Ectodermal cell (in vitro differentiated cells): Measurements from ENCODE around the gene TMEM255B.
A peak's percentile ranks its signal among the peaks of the same experiment; 100 is the strongest.

Experiments used
- H3K27ac ChIP-seq: 2 replicates; pipeline ENCODE4 v1.7.0; 2013; ENCODE audit warnings: mild to moderate bottlenecking, low read depth, low read length; ENCODE audit not compliant: insufficient read depth, poor library complexity, severe bottlenecking
- H3K27me3 ChIP-seq: 2 replicates; pipeline ENCODE4 v1.7.0; 2013; ENCODE audit warnings: mild to moderate bottlenecking, low read length; ENCODE audit not compliant: insufficient read depth, control insufficient read depth, poor library complexity, severe bottlenecking
- H3K36me3 ChIP-seq: one replicate; pipeline ENCODE4 v1.7.0; 2013; ENCODE audit warnings: low read length; ENCODE audit not compliant: control insufficient read depth, insufficient read depth
- H3K4me1 ChIP-seq: one replicate; pipeline ENCODE4 v1.7.0; 2013; ENCODE audit warnings: low read length; ENCODE audit not compliant: control insufficient read depth, insufficient read depth
- H3K4me3 ChIP-seq: 2 replicates; pipeline ENCODE4 v1.7.0; 2013; ENCODE audit warnings: low read depth, low read length, control low read depth; ENCODE audit not compliant: insufficient read depth
- H3K9me3 ChIP-seq: 2 replicates; pipeline ENCODE4 v1.7.0; 2013; ENCODE audit warnings: mild to moderate bottlenecking, low read length, moderate library complexity; ENCODE audit not compliant: control insufficient read depth
- WGBS, 2 experiments: methylation state at CpG; one replicate each; pipeline ENCODE4 v1.1.7; 2013; ENCODE audit warnings: missing lambda C conversion rate in 2 of 2; 5-methylcytosine and 5-hydroxymethylcytosine counted together

TMEM255B gene

DNA sequence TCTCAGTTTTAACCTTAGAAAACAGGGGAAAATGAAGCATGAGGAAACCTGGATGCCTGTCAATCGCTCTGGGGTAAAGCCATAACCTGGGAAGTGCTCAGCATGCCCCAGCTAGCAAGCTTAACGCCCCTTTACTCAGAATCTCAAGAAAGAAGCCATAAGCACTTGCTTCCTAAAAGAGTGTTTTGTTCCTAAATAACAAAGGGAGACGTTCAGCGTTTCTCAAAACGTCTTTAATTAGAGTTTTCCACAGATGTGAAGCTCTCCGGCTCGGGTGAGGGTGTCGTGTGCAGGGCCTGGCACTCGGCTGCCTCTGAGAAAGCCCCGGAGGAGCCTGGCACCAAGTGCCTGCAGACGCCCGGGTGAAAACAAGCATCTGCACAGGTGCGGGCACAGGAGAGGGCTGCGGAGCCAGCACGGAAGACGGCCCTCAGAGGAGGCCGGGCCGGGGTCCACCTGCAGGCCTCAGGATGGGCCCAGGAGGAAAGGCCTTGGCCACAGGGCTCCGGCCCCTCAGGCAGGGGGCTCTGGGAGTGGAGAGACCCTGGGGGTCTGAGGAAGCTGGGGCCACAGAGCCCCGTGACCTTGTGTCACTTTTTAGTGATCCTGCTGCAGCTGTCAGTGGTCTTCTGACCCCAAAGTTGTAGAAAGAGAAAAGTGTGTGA is 98.6 kb downstream of the TMEM255B start:
- no peaks in the 10 kb centered on the region for H3K36me3 ChIP-seq
- H3K4me3 ChIP-seq, result no peak overlapping the region
- peaks cover 60% of the 10 kb centered on the region for H3K4me1 ChIP-seq
- no peaks in the 10 kb centered on the region for H3K9me3 ChIP-seq
- H3K27ac ChIP-seq, result no peak overlapping the region
- H3K27me3 ChIP-seq, result peaks cover 6% of the 10 kb centered on the region
- 75 to 76% methylated on average over 20 of the region's 20 CpGs for WGBS, 2 experiments

DNA sequence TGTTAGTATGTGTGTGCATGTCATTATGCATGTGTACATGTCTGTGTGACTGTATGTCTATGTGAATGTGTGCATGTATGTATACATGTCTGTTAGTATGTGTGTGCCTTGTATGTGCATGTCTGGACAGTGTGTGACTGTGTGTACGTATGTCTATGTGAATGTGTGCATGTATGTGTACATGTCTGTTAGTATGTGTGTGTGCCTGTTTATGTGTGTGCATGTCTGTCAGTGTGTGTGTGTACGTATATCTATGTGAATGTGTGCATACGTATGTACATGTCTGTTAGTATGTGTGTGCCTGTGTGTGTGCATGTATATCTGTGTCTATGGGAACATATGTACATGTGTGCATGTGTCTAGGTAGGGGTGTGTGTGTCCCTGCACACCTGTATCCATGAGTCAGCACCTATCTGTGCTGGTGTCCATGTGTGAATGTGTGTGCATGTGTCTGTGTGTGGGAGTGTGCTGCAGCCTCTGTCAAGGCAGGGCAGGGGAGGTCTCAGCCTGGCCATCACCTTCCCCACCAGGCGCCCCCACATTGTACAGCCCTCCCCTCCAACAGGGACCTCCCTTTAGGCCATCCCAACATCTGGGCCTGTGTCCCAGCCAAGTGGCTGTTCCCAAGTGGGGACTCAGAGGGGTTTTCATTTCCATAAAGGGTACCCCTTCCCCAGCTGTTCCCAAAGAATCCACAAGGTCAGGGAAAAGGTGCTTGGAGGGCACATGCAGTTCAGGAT is 100.5 kb downstream of the TMEM255B start:
- peak overlapping the region; percentile 2 for H3K27ac ChIP-seq
- 90 to 94% methylated on average over 4 of the region's 4 CpGs for WGBS, 2 experiments
- peaks cover 60% of the 10 kb centered on the region for H3K4me1 ChIP-seq
- H3K27me3 ChIP-seq, result peaks cover 22% of the 10 kb centered on the region
- H3K9me3 ChIP-seq, result no peaks in the 10 kb centered on the region
- H3K36me3 ChIP-seq, result no peaks in the 10 kb centered on the region
- H3K4me3 ChIP-seq, result no peak overlapping the region

DNA sequence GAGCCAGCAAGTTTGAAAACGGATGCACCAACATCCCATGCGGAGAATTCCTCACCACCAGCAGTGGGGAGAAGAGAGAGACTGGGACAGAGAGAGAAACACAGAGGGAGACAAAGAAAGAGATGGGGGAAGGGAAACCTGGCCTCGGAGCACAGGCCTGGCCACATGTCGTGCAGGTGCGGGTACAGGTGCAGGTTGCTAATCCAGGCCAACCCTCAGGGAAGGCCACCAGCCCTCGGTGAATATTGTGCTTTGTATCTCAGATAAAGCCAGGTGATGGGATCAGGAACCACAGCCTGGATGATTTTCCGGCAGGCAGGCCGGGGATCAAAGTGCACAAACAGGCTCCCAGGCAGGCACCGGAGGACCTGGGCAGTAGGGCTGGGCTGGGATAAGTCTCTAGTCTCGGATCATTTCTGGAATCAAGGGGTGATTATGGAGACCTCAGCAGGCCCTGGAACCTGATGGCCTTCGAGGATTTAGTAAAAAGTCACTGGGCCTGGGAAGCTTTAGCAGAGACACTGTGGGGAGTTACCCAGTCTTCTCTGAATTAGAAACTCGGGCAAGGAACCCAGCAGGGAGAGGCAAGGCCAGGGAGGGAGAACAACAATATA is 101.1 kb downstream of the TMEM255B start:
- H3K27me3 ChIP-seq, result peaks cover 29% of the 10 kb centered on the region
- 27 to 28% methylated on average over 12 of the region's 12 CpGs for WGBS, 2 experiments
- no peaks in the 10 kb centered on the region for H3K9me3 ChIP-seq
- H3K36me3 ChIP-seq, result no peaks in the 10 kb centered on the region
- peaks cover 56% of the 10 kb centered on the region for H3K4me1 ChIP-seq
- no peak overlapping the region for H3K4me3 ChIP-seq
- H3K27ac ChIP-seq, result peak overlapping the region; percentile 2

DNA sequence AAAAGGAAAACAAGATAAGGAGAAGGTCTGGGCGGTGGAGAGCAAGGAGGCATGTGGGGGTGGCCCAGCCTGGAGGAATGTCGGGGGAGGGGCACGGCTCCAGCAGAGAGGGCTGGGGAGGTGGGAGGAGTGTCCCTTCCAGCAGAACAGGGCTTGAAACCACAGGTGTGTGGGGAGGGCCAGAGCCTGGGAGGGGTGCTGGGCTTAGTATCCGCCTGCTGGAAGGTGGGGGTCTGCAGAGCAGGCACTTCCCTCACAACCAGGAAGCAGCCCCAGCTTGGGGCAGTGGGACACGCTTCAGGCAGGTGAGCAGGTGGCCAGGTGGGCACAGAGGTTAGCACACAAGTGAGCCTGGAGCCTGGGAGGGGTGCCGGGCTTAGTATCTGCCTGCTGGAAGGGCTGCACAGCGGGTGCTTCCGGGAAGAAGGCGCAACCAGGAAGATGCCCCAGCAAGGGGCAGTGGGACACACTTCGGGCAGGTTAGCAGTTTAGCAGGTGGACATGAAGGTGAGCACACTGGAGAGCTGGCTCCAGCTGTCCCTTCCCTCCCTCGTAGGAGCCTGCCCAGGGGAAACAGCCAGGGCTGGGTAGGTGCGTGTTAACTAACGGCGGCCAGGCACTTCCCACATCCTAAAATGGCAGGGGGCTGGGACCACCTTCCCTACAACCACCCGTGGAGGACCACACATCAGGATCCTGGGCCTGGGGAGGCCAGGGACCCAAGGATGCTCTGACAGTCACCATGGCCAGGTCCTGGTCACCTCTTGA is 101.8 kb downstream of the TMEM255B start:
- H3K27me3 ChIP-seq, result peaks cover 36% of the 10 kb centered on the region
- no peak overlapping the region for H3K4me3 ChIP-seq
- no peaks in the 10 kb centered on the region for H3K9me3 ChIP-seq
- H3K4me1 ChIP-seq, result peaks cover 51% of the 10 kb centered on the region
- no peaks in the 10 kb centered on the region for H3K36me3 ChIP-seq
- H3K27ac ChIP-seq, result no peak overlapping the region
- 36 to 39% methylated on average over 15 of the region's 15 CpGs for WGBS, 2 experiments

DNA sequence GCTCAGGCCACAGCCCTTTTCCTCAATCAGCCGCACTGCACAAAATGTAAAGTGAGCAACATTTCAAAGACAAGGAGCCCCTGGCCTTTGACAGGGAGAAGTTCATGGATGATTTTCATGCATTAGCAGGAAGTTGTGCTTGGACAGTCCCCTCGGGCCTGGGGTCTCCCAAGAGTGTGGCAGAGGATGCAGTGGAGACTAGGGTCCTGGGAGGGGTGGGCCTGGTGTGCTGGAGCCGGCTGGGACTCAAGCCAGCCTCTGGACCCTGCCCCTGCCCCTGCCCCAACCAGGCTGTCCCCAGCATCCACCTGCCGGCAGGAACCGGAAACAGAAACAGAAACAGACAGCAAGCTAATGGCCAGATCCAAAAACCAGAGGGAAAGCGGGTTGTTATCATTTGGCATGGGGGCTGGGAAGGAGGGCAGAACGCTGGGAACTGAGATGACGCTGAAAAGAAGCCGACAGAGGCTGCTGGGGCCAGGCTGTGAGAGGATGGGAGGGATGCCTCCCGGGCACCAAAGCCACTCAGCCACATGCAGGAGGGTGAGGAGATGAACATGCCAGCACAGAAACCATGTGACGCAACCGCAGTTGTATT is 102.5 kb downstream of the TMEM255B start:
- Histone ChIP-seq H3K4me3 (no peak overlapping the region), H3K4me1 (peaks cover 51% of the 10 kb centered on the region), H3K36me3 (no peaks in the 10 kb centered on the region), H3K9me3 (no peaks in the 10 kb centered on the region), H3K27ac (no peak overlapping the region), H3K27me3 (peaks cover 37% of the 10 kb centered on the region)
- 62 to 66% methylated on average over 10 to 12 of the region's 12 CpGs for WGBS, 2 experiments

DNA sequence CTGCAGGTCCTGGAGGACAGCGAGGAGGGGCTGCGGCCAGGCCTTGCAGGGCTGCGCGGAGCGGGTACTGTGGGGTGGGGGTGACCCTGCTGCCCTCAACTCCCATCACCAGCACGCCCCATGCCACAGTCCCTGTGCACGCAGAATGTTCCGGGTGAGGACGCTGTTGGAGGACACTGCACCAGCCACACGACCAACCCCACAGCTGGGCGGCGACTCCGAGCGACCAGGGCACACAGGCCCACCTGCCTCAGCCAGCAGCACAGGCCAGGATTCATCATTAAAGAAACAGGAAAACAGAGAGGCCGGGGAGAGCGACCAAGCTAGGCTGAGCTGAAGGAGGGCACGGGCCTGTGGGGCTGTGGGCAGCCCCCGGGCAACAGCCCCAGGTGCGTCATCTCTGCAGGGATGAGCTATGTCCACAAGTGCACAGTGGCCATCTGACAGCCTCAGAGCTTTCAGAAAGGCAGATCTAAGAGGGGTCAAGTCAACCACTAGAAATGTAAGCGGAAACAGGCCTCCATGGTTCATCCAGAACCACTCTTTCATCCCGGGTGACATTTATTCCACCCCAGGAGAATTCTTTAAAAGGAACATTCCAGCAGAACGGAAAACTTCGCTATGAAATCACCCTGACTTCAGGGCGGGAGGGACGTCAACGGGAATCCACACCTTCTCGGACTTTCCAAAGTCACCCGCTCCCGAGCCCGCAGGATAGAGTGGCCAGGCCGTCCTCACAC is 103.3 kb downstream of the TMEM255B start:
- Histone ChIP-seq H3K9me3 (no peaks in the 10 kb centered on the region), H3K27me3 (peaks cover 37% of the 10 kb centered on the region), H3K36me3 (no peaks in the 10 kb centered on the region), H3K4me3 (peak overlapping the region; percentile 61), H3K4me1 (peaks cover 49% of the 10 kb centered on the region), H3K27ac (no peak overlapping the region)
- WGBS, 2 experiments, result 64 to 65% methylated on average over 31 of the region's 31 CpGs

DNA sequence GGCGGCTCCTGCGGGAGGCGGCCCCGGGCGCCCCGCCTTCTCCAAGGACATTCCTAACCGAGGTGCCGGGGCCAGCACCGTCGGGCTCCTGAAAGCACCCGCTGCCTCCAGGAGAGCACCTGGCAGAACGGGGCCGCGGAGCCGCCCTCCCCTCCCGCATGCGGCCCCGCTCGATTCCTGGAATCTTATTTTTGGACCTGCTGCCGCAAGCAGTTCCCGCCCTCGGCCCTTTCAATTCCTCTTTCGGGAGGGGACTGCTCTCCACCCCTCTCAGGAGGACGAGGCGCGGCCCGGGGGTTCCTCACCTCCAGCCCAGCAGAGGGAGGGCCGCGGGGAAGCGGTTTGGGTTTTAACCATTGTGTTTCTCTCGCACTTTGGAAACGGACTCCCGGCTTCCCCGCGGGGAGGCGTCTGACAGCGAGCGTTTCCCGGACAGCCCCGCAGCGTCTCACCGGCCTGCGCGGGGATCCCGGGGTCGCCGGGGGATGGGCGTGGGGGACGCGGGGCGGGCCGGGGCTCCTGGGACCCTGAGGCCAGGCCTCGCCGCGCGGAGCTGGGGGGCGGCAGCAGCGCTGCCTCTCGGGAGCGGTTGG is 104.0 kb downstream of the TMEM255B start:
- Histone ChIP-seq H3K4me3 (peak overlapping the region; percentile 61), H3K36me3 (no peaks in the 10 kb centered on the region), H3K27ac (no peak overlapping the region), H3K9me3 (no peaks in the 10 kb centered on the region), H3K27me3 (peaks cover 37% of the 10 kb centered on the region), H3K4me1 (peaks cover 45% of the 10 kb centered on the region)
- WGBS, 2 experiments, result 1% methylated on average over 60 of the region's 60 CpGs

DNA sequence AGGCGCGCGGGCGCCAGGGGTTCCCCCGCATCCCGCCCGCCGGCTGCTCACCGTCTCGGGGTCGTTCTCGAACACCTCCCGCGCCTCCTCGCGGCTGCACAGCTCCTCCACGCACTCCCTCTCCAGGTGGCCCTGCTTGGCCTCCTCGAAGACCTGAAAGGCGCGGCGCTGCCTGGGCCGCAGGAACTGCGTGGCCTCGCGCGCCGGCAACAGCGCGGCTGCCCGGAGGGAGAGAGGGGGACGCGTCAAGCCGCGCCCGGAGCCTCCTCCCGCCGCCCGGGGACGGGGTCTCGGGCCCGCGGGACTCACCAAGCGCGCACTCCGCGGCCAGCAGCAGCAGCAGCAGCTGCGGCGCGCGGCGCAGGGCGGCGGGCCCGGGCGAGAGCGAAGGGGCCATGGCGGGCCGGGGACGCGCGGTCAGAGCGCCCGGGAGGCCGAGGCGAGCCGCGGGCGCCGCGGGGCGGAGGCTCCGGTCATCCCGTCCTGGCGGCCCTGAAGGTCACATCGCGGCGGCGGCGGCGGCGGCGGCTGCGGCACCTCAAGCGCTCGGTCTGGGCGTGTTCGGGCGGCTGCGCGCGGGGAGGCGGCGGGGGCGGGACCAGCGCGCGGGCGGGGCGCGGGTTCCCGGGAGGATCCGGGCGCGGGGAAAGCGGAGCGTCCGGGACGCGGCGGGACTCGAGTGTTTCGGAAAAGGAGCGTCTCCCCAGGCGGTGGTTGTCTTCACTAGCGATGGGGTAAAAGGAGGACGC is 104.7 kb downstream of the TMEM255B start, which contains the start of gene GAS6:
TSS of gene GAS6 (minus strand) at position 553 of the 749 bp plus-strand sequence. CDS start at position 397, 156 bp downstream.
- Histone ChIP-seq H3K4me1 (peaks cover 44% of the 10 kb centered on the region), H3K9me3 (no peaks in the 10 kb centered on the region), H3K4me3 (peak within 1 kb of the TSS; percentile 61), H3K36me3 (no peaks in the 10 kb centered on the region), H3K27me3 (peaks cover 37% of the 10 kb centered on the region), H3K27ac (no peak within 1 kb of the TSS)
- 0% methylated on average over 116 of the region's 116 CpGs for WGBS, 2 experiments
